ENCODE results near the gene SGF29. TPM values are rescaled to one million over a fixed set of nuclear protein-coding genes. Genes with fewer than 3 reads are reported as not detected.
"Not testable (repeated sequence)": the region's sequence is repeated elsewhere in the genome, so short reads cannot be mapped to it uniquely, and the experiment has no call there.

SGF29 gene
- total RNA-seq, 2 donors from 2014 or later = 25.2 to 30.7 TPM

- DNase-seq; H3K9me3 ChIP-seq; ATAC-seq; intact Hi-C loops (cut with DNase I); H3K27me3 ChIP-seq; H3K4me3 ChIP-seq; H3K27ac ChIP-seq; H3K36me3 ChIP-seq (replicated peaks in 1 of 2; ENCODE audit: insufficient read depth in 1 of 2, low read depth in 2 of 2): not testable (repeated sequence)
- WGBS, 2 donors = 58 to 68% methylated on average over 7 to 8 of the region's 20 CpGs
- peaks cover 20% of the 10 kb centered on the region for H3K4me1 ChIP-seq
These were observed 47.2 kb downstream of the SGF29 start for GRCh38 chr16:28600965-28601364.

GRCh38 chr16:28601589-28601988, 47.9 kb downstream of the SGF29 start:
- intact Hi-C loops (cut with DNase I); DNase-seq; H3K36me3 ChIP-seq (replicated peaks in 1 of 2; ENCODE audit: insufficient read depth in 1 of 2, low read depth in 2 of 2); H3K4me3 ChIP-seq; H3K9me3 ChIP-seq; H3K27me3 ChIP-seq; ATAC-seq; H3K27ac ChIP-seq: not testable (repeated sequence)
- WGBS, 2 donors = 90% methylated on average over 12 of the region's 13 CpGs; no CpG with 5 or more reads in 1 of the 2 donors
- peaks cover 14% of the 10 kb centered on the region for H3K4me1 ChIP-seq

GRCh38 chr16:28602062-28602461, 48.3 kb downstream of the SGF29 start:
- H3K9me3 ChIP-seq; intact Hi-C loops (cut with DNase I); ATAC-seq; H3K4me3 ChIP-seq; H3K36me3 ChIP-seq (replicated peaks in 1 of 2; ENCODE audit: insufficient read depth in 1 of 2, low read depth in 2 of 2); DNase-seq; H3K27ac ChIP-seq; H3K4me1 ChIP-seq; H3K27me3 ChIP-seq: not testable (repeated sequence)
- WGBS, 2 donors = no CpG with 5 or more reads among the region's 10 CpGs

- 60 to 91% methylated on average over 1 to 6 of the region's 6 CpGs for WGBS, 2 donors
- Histone ChIP-seq H3K4me1 (peaks cover 4% of the 10 kb centered on the region), H3K4me3 (no peak overlapping the region), H3K27ac (no peak overlapping the region), H3K36me3 (replicated peaks in 1 of 2; ENCODE audit: insufficient read depth in 1 of 2, low read depth in 2 of 2) (peaks cover 0 to 2% of the 10 kb centered on the region in 2 donors), H3K9me3 (no peaks in the 10 kb centered on the region), H3K27me3 (no peaks in the 10 kb centered on the region)
- ATAC-seq (no peak), DNase-seq (no peak)
- intact Hi-C loops (cut with DNase I) = no loop called here
- no peak for TF ChIP-seq CTCF (IDR thresholded peaks at IDR 0.05)
- no peak for TF ChIP-seq POLR2A (IDR thresholded peaks at IDR 0.05)
These were observed 48.8 kb downstream of the SGF29 start for GRCh38 chr16:28602529-28602928.

GRCh38 chr16:28603381-28604185, 49.9 kb downstream of the SGF29 start:
- no peak for ATAC-seq
- peaks cover 0 to 2% of the 10 kb centered on the region in 2 donors for H3K36me3 ChIP-seq (replicated peaks in 1 of 2; ENCODE audit: insufficient read depth in 1 of 2, low read depth in 2 of 2)
- no peak for TF ChIP-seq POLR2A (IDR thresholded peaks at IDR 0.05)
- no peak for TF ChIP-seq CTCF (IDR thresholded peaks at IDR 0.05)
- no peaks in the 10 kb centered on the region for H3K9me3 ChIP-seq
- H3K27ac ChIP-seq = no peak overlapping the region
- intact Hi-C loops (cut with DNase I) = no loop called here
- H3K4me3 ChIP-seq = no peak overlapping the region
- DNase-seq = no peak
- H3K4me1 ChIP-seq = peaks cover 6% of the 10 kb centered on the region
- H3K27me3 ChIP-seq = no peaks in the 10 kb centered on the region
- WGBS, 2 donors = 77 to 90% methylated on average over 8 to 11 of the region's 11 CpGs

GRCh38 chr16:28604186-28604565, 50.5 kb downstream of the SGF29 start:
- no peaks in the 10 kb centered on the region for H3K9me3 ChIP-seq
- H3K27me3 ChIP-seq = no peaks in the 10 kb centered on the region
- DNase-seq (no peak), ATAC-seq (no peak)
- intact Hi-C loops (cut with DNase I) = no loop called here
- peaks cover 10% of the 10 kb centered on the region for H3K4me1 ChIP-seq
- H3K4me3 ChIP-seq = no peak overlapping the region
- no peak for TF ChIP-seq POLR2A (IDR thresholded peaks at IDR 0.05)
- no peak for TF ChIP-seq CTCF (IDR thresholded peaks at IDR 0.05)
- no peak overlapping the region for H3K27ac ChIP-seq
- peaks cover 0 to 2% of the 10 kb centered on the region in 2 donors for H3K36me3 ChIP-seq (replicated peaks in 1 of 2; ENCODE audit: insufficient read depth in 1 of 2, low read depth in 2 of 2)
- 71 to 77% methylated on average over 7 to 8 of the region's 8 CpGs for WGBS, 2 donors
